Common myeloid progenitor, CD34-positive (primary cell): Measurements from ENCODE around the gene LMF1.

Source experiments
- CTCF ChIA-PET: fragments of 350-600 bp; sonication (Branson Sonifier 250); formaldehyde crosslinking; loops from one replicate; lab custom pipeline; 2021; ENCODE audit warnings: antibody characterized with exemption; lab: Charles Lee
- POLR2A ChIA-PET: fragments of 350-600 bp; sonication (Branson Sonifier 250); formaldehyde crosslinking; loops from one replicate; lab custom pipeline; 2021; ENCODE audit warnings: antibody characterized with exemption; lab: Charles Lee
- DNase-seq, 3 donors: peaks; one replicate each; pipeline versions ENCODE4 v3.0.0 to v3.0.0-alpha.2; 2013
- H3K27ac ChIP-seq, 2 experiments: 1 replicate in 1 of 2; 2 replicates in 1 of 2; pipeline ENCODE4 v1.7.0; 2013; ENCODE audit warnings: inconsistent platforms in 2 of 2, low read length in 2 of 2, mild to moderate bottlenecking in 2 of 2, low read depth in 1 of 2, moderate library complexity in 1 of 2; ENCODE audit not compliant: severe bottlenecking in 2 of 2, insufficient read depth in 1 of 2, poor library complexity in 1 of 2
- H3K27me3 ChIP-seq, 5 experiments: replicated peaks in 2 of 5; 1 replicate in 3 of 5; 2 replicates in 2 of 5; pipeline versions ENCODE4 v1.6.1 to v1.7.0; 2013; ENCODE audit warnings: low read length in 4 of 5, mild to moderate bottlenecking in 2 of 5, moderate library complexity in 2 of 5, inconsistent platforms in 1 of 5; ENCODE audit not compliant: insufficient read depth in 5 of 5, control insufficient read depth in 4 of 5
- H3K36me3 ChIP-seq, 4 experiments: 1 replicate in 2 of 4; 2 replicates in 2 of 4; pipeline versions ENCODE4 v1.6.1 to v1.7.0; 2013; ENCODE audit warnings: low read length in 3 of 4, control low read depth in 1 of 4, mild to moderate bottlenecking in 1 of 4; ENCODE audit not compliant: control insufficient read depth in 4 of 4, insufficient read depth in 4 of 4
- H3K4me1 ChIP-seq, 4 experiments: 1 replicate in 3 of 4; 2 replicates in 1 of 4; pipeline versions ENCODE4 v1.6.1 to v1.7.1; 2013; ENCODE audit warnings: low read length in 3 of 4, mild to moderate bottlenecking in 3 of 4, control low read depth in 1 of 4, inconsistent platforms in 1 of 4, moderate library complexity in 1 of 4; ENCODE audit not compliant: control insufficient read depth in 4 of 4, insufficient read depth in 4 of 4; ENCODE audit errors: control extremely low read depth in 1 of 4
- H3K4me3 ChIP-seq, 7 experiments: 1 replicate in 4 of 7; 2 replicates in 3 of 7; pipeline versions ENCODE4 v1.5.1 to v1.7.0; 2013; ENCODE audit warnings: mild to moderate bottlenecking in 7 of 7, low read length in 6 of 7, moderate library complexity in 6 of 7, inconsistent platforms in 2 of 7, low read depth in 2 of 7, control low read depth in 1 of 7; ENCODE audit not compliant: insufficient read depth in 4 of 7, control insufficient read depth in 1 of 7; ENCODE audit errors: extremely low read depth in 1 of 7
- H3K9me3 ChIP-seq, 5 experiments: 1 replicate in 4 of 5; 2 replicates in 1 of 5; pipeline versions ENCODE4 v1.6.1 to v1.7.1; 2013; ENCODE audit warnings: low read length in 4 of 5, mild to moderate bottlenecking in 2 of 5, inconsistent platforms in 1 of 5, low read depth in 1 of 5, moderate library complexity in 1 of 5; ENCODE audit not compliant: control insufficient read depth in 4 of 5, insufficient read depth in 2 of 5; ENCODE audit errors: control extremely low read depth in 1 of 5
- WGBS: methylation state at CpG from one replicate; pipeline ENCODE4 v1.1.5; 2013; ENCODE audit not compliant: insufficient coverage; 5-methylcytosine and 5-hydroxymethylcytosine counted together

Gene LMF1

GRCh38 chr16:901715-902601, 68.8 kb downstream of the LMF1 start:
- no peaks in the 10 kb centered on the region for H3K27me3 ChIP-seq
- no peak overlapping the region for H3K27ac ChIP-seq
- DNase-seq: no peak
- no peaks in the 10 kb centered on the region for H3K4me1 ChIP-seq
- ChIA-PET POLR2A (no interaction called here), CTCF (no interaction called here)
- H3K36me3 ChIP-seq: peaks cover 2 to 7% (median 5%) of the 10 kb centered on the region in 4 experiments
- peaks cover 0 to 15% (median 9%) of the 10 kb centered on the region in 5 experiments for H3K9me3 ChIP-seq
- no peak overlapping the region for H3K4me3 ChIP-seq
- WGBS: 95% methylated on average over 25 of the region's 32 CpGs

- ChIA-PET CTCF (no interaction called here), POLR2A (no interaction called here)
- no peak overlapping the region for H3K4me3 ChIP-seq
Measured at GRCh38 chr16:901149-901548, 69.6 kb downstream of the LMF1 start.

GRCh38 chr16:900211-900610, 70.6 kb downstream of the LMF1 start:
- ChIA-PET CTCF (no interaction called here), POLR2A (interaction anchor here (0.7 kb wide), 1 partner anchor 1000 kb away, joined by 3 read pairs; no protein-coding TSS in a partner anchor)
- whole genome bisulfite sequencing: 98% methylated on average over 4 of the region's 7 CpGs
- Histone ChIP-seq H3K27ac (no peak overlapping the region), H3K4me3 (no peak overlapping the region), H3K36me3 (peaks cover 0 to 3% (median 0%) of the 10 kb centered on the region in 4 experiments), H3K4me1 (no peaks in the 10 kb centered on the region), H3K9me3 (peaks cover 0 to 3% (median 0%) of the 10 kb centered on the region in 5 experiments), H3K27me3 (no peaks in the 10 kb centered on the region)
- no peak for DNase-seq

More at GRCh38 chr16:901149-901548, 69.6 kb downstream of the LMF1 start:
- Histone ChIP-seq H3K4me1 (no peaks in the 10 kb centered on the region), H3K9me3 (peaks cover 0 to 8% (median 5%) of the 10 kb centered on the region in 5 experiments), H3K27ac (no peak overlapping the region), H3K36me3 (peaks cover 0 to 5% (median 1%) of the 10 kb centered on the region in 4 experiments), H3K27me3 (no peaks in the 10 kb centered on the region)
- no peak for DNase-seq
- WGBS: 85% methylated on average over 8 of the region's 11 CpGs

GRCh38 chr16:899683-900060, 71.1 kb downstream of the LMF1 start:
- ChIA-PET POLR2A (no interaction called here), CTCF (no interaction called here)
- Histone ChIP-seq H3K36me3 (peaks cover 0 to 3% (median 0%) of the 10 kb centered on the region in 4 experiments), H3K27me3 (no peaks in the 10 kb centered on the region), H3K4me3 (no peak overlapping the region), H3K4me1 (no peaks in the 10 kb centered on the region), H3K9me3 (no peaks in the 10 kb centered on the region), H3K27ac (no peak overlapping the region)
- no peak for DNase-seq
- WGBS: 98% methylated on average over 24 of the region's 24 CpGs

- no peaks in the 10 kb centered on the region for H3K9me3 ChIP-seq
- 96% methylated on average over 39 of the region's 39 CpGs for WGBS
- DNase-seq: no peak
- H3K27me3 ChIP-seq: no peaks in the 10 kb centered on the region
- H3K36me3 ChIP-seq: peaks cover 0 to 3% (median 0%) of the 10 kb centered on the region in 4 experiments
- no peaks in the 10 kb centered on the region for H3K4me1 ChIP-seq
- H3K4me3 ChIP-seq: no peak overlapping the region
- CTCF ChIA-PET: no interaction called here
- no peak overlapping the region for H3K27ac ChIP-seq
- POLR2A ChIA-PET: no interaction called here
Measured at GRCh38 chr16:898761-899682, 71.8 kb downstream of the LMF1 start.

- DNase-seq: no peak
- 96% methylated on average over 11 of the region's 11 CpGs for WGBS
- Histone ChIP-seq H3K4me1 (no peaks in the 10 kb centered on the region), H3K27ac (no peak overlapping the region), H3K36me3 (peaks cover 0 to 3% (median 0%) of the 10 kb centered on the region in 4 experiments), H3K27me3 (no peaks in the 10 kb centered on the region), H3K9me3 (no peaks in the 10 kb centered on the region), H3K4me3 (no peak overlapping the region)
- POLR2A ChIA-PET: no interaction called here
- CTCF ChIA-PET: no interaction called here
Measured at GRCh38 chr16:898216-898615, 72.6 kb downstream of the LMF1 start.
